ENCODE data around the gene RAPSN.

RAPSN gene

DNA sequence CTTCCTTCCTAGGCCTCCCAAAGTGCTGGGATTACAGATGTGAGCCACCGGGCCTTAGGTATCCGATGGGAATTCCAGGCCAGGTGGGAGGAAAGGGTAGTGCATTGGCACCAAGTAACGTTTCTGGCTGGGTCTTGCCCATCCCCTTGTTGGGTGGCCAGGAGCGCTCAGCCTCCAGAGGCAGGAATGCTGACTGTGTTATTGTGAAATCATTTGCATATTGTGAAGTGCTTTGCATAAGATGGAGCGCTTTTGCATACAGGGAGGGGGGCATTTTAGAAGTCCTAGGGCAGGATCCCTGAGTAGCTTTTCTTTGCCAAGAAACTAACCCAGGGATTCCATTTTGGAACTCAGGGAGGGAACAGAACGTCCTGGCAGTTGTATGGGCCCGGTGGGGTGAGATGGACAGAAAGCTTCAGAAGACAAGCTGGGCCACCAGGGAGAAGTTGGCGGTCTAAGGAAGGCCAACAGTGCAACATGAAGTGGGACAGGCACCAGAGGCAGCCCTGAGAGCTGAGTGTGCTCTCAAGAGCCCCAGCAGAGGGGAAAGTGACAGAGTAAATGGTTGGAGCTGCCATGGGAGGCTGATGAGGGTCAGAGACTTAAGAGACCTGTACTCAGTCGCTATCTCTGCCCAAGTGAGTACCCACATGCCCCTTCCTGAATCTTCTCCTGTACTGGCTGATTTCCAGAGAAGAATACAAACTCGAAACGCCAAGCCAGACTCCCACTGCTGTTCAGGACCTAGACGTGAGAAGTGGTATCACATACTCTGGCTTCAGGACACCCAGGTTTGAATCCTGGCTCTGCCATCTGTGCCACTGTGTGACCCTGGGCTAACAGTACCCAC lies 41.8 kb downstream of the RAPSN start:
- DNase-seq, result no peak

DNA sequence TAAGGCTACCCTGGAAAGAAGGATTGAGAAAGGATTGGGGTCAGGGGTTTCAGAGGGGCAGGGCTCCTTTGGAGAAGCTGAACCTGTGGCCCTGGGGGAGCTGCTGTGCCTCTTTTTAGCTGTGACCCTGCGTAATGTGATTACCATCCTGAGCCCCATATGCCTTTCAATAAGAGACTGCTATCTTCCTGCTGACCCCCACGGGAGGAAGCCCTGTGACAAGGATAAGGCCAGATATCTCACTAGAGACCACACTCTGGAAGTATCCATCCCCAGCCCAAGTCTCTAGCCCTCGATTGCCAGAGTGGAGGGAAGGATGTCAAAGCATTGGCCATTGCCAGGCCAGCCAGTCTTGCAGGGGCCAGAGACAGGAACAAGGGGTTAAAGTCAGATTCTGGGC lies 45.4 kb downstream of the RAPSN start:
- no peak for DNase-seq

DNA sequence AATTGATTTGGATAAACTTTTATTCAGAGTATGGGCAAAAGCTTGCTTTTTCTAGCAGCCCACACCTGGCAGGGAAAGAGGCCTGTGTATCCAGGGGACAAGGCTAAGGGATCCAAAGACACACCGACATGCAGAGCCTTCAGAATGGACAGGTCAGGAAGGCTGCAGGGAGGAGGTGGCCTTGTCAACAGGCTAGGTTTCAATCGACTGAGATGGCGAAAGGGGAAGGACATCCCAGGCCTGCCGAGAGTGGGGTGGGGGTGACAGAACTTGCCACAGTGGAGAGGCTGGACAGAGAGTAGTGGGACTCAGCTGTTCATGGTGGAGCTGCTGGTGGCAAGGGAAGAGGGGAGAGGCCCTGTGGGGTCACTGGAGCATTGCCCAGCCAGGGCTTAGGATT lies 45.8 kb downstream of the RAPSN start:
- no peak for DNase-seq

DNA sequence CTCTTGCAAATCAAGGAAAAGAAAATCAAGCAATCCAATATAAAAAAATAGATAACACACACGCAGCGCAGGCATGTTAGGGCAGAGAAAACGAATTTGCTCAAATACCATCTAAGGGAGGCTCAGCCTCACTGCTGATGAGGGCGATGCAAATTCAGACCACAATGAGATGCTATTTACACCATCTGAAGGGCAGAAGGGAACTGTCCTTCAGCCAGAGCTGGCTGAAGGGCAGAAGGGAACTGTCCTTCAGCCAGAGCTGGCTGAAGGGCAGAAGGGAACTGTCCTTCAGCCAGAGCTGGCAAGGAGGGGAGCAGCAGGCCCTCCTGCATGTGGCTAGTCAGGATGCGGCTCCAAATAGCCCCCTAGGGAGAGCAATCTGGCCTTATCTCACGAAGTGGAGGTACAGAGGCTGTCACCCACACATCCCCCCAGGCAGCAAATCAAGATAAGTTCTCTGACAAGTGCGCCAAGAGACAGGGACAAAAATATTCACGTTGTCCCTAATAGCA lies 48.1 kb downstream of the RAPSN start:
- DNase-seq, result no peak

DNA sequence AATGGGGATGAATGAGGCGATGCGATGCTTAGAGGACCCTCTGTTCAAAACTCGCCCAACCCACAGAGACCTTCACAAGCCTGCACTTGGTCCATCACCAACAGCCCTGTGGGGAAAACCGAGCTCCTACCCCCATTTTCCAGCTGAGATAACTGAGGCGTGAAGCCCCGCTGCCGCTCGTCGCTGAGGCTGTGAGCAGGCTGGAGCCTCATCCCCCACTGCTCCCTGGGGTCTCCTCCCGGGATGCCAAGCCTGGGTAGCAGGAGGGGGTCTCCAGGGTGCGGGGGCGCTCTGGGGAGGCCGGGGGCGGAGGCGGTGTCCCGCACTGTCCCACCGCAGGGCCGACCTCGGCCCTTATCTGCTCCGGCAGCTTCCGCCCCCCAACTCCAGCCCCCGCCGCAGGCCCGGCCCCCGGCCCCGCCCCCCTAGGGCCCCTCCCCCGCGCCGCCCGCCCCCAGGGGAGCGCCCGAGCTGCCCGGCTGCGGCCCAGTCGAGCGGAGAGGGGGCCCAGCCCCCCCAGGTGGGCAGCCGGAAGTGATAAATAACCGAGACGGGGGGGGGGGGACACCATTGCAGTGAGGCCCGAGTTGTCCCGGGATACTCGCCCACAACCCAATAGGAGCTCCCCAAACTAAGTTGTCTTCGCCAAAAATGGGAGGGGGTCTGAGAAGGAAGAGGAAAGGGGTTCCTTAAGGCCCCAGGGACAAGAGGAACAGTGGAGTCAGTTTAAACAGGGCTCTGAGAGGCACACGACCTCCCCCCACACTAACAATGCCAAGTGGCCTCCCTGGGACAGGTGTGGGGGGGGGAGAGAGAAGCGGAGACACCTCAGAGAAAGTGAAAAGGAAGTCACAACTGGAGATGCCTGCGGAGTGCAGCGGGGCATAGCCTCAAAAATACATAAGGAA lies 48.8 kb downstream of the RAPSN start:
- DNase-seq, result no peak

DNA sequence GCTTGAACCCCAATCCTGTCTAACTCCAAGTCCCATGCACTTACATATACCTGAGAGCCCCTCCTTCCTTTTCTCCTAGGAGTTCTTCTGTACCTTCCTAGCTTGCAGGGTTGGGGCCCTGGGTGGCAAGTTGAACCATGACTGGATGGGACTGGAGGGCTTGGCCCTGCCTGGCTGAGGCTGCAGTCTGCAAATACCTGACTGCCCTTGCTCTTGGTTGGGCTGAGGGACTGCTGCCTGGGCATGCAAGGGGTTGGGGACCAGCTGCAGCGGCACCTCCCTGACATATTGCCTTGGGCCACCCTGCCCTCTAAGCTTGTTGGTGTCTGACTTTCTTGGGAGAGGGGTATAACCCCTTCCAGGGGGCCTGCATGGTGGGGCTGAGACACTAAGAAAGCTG lies 50.4 kb downstream of the RAPSN start:
- no peak for DNase-seq

DNA sequence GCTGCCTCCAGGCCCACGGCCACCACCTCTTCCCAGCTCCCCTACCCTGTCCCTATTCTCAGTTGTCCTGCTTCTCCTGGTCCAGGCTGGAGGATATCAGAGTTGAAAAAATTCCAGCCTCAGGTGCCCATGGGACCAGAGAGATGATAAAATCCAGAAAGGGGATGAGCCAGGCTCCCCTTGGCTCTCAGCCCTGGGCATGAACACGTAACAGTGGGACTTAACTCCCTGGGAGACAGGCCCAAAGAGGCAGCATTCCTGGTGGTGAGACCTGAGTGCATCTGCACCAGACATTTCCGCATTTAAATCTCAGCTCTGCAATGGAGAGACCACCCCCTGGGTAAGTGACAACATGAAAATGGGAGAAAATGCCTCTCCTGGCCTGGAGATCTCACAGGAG lies 50.9 kb downstream of the RAPSN start:
- no peak for DNase-seq

DNA sequence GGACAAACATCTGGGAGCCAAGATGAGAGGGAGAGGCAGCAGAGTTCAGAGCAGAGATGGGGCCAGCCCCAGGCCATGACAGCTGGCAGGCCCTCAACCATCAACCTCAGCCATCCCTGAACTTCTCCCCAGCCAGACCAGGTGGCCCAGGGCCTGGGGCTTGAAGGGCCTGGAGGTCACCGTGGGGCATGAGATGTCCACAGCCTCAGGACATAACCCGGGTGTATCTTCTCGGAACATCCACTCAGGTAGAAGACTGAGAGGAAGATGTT lies 53.0 kb downstream of the RAPSN start:
- no peak for DNase-seq

DNA sequence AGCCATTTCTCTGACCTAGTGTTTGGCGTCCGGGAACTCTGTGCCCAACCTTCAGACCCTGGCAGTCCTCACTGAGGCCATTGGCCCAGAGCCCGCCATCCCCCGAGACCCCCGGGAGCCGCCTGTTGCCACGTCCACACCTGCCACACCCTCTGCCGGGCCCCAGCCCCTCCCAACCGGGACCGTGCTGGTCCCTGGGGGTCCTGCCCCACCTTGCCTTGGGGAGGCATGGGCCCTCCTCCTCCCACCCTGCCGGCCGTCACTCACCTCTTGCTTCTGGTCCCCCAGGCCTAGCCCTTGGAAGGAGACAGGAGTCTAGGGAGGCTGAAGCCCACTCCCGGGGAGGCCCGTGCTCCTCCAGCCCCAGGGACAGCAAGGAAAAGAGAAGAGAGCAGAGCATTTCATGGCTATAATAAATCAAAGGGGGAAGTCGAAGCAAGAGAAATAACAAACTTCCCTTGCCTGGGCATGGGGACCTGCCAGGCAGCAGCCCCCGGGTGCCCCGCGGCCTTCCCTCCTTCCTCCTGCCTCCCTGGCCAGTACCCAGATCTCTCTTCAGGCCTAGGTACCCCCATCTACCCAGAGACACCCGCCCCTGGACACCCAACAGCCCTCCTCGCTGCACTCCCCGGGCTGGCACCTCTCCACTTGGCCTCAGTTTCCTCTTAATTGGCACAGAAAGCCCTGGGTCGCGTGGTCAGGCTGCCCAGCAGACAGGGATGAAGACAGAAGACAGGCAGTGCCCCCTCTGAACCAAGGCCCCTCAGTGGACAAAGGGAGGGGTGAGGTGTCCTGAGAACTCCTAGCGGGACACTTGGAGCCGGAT lies 53.5 kb downstream of the RAPSN start:
- no peak for DNase-seq

DNA sequence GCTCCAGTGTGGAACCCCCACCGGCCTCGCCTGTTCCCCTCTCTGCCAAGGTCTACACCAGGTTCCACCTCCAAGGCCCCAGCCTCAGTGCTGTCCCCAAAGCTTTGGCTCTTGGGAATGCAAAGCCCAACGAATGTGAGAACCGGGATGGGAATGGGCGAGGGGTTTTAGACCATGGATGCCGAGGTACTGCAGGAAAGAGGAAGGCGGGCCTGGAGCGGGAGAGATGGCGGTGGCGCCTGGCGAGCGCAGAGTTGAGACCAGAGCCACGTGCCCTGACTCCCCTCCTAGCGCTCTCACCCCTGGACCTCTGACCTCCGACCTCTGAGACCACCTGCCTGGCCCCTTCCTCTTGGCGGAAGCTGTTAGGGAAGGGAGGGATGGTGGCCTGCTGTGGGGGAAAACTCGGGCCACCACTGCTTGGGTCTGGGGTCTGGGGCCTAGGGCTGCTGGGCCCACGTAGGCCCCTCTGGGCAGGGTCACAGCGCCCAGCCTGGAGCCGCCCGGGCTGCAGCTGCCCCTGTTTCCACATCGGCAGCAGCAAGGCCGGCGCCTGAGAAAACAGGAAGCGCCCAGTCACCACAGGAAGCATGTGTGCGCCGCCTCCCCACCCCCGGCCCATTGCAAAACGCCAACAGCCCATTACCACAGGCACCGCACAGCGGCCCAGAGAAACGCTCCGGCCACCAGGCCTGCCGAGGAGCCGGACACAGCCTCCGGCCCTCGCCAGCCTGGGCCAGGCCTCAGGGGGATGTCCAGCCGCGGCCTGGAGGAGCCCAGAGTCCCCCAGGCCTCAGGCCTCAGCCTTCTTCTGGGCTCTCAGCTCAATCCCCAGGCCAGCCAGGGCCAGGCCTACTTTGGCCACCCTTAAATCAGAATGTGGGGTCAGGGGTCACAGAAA lies 54.4 kb downstream of the RAPSN start:
- DNase-seq, result peak; percentile 63

DNA sequence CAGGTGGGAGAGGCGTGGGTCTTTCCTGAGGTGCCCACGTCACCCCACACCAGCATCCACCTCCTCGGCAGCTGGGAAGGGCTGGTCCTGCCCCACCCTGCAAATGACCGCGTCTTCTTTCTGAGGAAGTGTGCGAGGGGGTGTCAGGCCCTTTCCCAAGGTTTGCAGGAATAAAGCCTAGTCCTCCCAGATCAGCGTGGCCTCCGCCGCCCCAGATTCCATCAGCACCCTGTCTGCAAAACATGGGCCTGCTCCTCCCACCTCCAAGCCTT lies 55.0 kb downstream of the RAPSN start:
- no peak for DNase-seq

DNA sequence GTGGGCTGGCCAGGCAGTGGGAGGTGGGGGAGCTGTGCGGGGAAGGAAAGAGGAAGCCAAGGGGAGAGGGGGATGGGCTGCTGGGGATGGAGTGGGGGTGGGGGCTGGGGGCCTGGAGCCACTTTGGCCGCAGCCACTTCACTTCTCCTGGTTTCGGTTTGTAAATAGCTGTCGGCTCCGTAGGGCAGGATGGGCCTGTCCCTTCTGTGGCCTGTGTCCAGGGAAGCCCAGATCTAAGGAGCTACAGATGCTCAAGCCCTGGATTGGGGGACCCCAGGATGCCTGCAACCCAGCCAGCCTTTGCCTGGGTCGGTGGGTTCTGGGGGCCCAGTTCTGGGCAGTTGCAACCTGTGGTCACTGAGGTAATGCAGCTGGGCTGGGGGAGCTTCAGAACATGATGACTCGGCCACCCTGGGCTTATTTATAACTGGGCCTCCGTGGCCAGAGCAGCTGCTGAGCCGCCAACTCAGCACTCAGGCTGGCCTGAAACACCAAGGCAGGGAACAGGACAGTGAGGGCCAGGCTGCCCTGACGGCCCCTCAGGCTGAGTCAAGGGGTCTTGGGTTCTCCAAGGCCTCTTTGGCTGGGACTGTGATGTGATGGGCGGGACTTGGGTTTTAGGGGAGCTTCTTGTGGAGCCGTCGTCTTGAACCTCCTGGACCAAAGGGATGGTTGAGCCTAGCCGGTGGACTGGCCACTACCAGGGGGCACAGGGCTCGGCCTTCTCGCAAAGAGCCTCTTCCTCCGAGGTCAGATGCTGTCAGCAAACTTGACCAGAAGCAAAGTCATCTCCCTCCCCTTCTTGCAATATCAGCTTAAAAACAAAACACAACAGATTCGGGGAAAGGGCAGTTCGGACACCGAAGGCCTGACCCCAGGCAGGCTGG lies 55.5 kb downstream of the RAPSN start:
- no peak for DNase-seq

DNA sequence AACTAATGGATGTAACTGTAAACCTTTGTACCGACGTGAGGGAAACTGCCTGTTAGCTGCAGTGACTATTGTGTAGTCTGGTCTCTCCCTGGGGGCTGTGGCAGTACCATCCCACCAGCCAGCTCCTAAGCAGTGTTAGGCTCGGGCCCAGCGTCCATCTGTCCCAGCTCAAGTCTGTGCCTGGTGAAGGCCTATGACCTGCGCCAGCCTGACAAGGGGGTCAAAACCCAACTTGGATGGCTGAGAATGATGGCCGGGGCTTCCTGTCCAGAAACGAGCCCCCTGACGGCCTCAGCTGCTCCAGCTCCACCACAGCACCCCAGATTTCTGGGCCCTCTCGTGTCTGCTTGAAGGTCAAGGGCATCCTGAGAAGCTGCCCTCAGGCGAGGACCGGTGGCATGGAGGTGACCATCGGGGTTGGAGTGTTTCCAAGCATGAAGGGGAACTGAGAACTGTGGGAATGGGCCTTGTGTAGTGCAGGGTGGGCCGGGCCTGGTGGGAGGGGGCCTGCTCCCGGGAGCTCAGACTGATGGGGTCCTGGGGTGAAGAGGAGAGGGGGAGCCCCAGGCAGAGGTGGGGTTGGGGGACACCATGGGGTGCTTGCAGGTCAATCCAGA lies 56.3 kb downstream of the RAPSN start:
- DNase-seq, result no peak

DNA sequence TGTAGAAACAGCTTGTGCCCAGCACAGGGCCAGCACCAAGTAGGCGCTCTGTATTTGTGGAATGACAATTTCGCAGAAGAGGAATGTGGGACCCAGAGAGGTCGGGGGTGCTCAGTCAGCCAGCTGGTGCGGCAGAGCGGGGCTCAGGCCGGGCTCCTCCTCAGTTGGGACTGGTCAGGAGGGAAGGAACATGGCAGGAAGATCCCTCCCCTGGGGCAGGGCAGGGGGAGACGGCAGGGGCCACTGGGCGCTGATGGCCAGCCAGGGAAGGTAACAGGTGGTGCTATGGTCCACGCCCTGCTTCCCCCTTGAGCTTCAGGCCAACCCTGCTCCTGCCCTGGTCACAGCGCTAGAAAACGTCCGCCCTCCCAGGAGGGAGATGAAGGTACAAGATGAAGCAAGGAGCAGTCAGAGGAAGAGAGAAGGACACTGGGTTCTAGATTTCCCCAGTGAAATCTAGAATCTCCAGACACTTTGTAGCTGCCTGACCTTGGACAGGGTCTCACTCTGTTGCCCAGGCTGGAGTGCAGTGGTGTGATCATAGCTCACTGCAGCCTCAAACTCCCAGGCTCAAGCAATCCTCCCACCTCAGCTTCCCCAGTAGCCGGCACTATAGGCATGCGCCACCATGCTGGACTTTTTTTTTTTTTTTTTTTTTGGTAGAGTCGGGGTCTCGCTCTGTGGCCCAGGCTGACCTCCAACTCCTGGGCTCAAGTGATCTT lies 57.1 kb downstream of the RAPSN start:
- DNase-seq, result no peak

DNA sequence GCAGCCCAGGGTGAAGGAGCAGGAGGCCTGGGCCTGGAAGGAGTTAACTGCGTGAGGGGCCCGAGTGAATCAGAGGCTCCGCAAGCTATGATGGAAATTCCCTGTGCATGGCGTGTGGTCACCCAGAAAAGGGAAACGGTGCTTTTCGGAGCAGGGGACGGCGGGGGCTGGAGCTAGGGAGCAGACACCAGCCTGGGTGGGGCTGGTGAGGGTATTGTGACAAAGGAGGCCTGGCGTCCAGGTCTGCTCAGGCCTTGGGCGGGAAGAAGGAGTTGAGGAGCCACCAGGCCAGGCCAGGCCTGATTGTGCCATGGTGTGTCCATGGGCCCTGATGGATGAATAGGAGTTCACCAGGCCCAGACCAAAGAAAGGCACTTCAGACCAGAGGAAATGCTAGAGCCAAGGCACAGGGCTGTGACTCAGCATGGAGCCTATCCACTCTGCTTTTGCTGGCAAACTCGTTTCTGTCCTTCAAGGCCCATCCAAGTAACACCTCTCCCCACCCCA lies 57.8 kb downstream of the RAPSN start:
- no peak for DNase-seq

DNA sequence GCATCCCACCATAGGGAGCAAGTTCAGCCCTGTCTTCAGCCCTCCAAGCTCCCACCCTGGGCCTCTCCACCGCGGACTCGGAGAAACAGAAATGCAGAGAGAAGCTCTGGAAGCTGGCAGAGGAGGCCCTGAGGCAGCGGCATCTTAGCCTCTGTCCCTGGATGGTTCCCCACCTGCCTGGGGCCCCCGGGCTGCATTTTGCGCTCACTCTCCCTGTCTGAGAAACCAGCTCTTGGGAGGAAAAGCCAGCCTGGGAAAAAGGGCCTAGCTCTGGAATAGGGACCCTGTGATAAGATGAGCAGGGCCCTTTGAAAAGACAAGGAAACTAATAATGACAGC lies 58.5 kb downstream of the RAPSN start:
- no peak for DNase-seq

DNA sequence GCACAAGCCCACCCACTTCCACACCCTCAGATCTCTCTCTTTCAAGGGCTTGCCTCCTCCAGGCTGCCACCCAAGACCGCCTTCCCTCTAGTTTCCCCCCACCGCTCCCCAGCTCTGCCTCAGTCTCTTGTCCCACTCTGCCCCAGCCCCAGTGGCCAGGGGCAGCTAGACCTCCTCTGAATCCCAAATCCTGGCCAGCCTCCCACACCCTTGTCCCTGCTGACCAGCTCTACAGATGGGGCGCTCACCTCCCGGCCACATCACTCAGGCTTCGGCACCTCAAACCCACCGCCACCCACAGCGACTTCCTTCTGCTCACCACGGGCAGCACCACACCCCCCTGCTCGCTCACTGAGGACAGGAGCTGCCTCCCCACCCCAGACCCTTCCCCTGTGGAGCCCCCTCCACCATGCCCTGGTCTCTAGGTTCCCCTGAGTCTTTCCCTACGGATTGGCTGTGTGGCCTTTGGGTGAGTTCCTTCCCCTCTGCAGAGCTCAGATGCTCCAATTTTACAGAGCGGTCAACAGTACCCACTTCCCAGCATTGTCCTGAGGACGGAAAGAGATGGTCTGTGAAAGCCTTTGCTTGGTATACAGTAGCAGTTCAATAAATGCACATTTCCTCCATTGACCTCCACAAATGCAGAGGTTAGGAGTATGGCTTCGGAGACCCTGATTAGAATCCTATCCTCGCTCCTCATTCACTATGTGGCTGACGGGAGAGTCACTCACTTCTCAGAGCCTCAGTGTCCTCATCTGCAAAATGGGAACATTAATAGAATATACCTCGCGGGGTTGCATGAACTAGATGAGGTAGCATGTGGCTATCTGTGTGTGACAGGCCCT lies 59.1 kb downstream of the RAPSN start:
- no peak for DNase-seq

DNA sequence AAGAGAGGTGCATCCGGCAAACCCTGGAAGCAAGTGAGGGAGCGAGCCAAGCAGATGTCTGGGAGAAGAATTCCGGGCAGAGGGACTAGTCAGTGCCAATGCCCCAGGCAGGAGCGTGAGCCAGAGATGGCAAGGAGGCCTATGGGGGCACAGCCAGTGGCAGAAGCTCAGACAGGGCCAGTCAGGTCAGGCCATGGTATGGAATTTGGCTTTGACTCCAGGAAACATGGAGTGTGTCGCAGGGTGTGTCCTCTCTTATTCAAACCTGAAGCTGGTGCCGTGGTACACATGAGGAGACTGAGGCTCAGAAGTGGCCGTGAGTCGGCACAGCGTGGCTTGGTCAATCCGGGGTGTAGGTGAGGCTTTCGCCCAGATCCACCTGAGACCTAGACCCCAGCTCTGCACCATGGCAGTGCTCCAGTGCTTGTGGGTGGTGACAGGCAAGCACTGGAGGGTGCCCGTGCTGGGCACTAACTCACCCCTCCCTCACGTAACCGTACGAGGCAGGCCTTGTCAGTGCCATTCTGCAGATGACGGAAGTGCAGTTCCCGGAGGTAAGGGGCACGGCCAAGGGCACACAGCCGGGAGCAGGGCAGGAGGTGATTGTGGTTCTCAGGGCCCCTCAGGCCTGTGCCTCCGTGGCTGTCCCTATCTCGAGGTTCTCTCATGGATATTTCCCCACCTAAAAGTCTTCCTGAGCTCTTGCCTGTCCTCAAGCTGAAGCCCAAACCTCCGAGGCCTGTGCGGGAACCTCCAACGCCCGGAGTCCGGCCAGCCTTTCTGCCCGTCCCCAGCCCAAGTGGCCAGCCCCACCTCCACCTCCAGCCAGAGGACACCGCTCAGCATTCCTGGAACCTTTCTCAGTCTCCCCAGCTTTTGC lies 60.0 kb downstream of the RAPSN start:
- no peak for DNase-seq

Measured in NK-92 treated with Interleukin-12 subunit alpha and Interleukin-12 subunit beta, amount 100 ng/mL, for 24 hours (cell line).